IMR-90 (cell line): Measurements from ENCODE around the gene PSMD10.

Experiments used
- BHLHE40 ChIP-seq: fragments of 150-350 bp; IDR thresholded peaks from 2 replicates; pipeline ENCODE4 v1.6.1; 2016; ENCODE audit warnings: mild to moderate bottlenecking, low read depth, low read length
- CEBPB ChIP-seq: IDR thresholded peaks from 2 replicates; pipeline ENCODE4 v1.6.1; 2012; ENCODE audit warnings: low read depth, low read length, improper control_type of control experiment
- FOS ChIP-seq: fragments of 150-350 bp; IDR thresholded peaks from 2 replicates; pipeline ENCODE4 v1.6.1; 2016; ENCODE audit warnings: low read depth, low read length
- MAFK ChIP-seq: IDR thresholded peaks from 2 replicates; pipeline ENCODE4 v1.6.1; 2012; ENCODE audit warnings: low read depth, low read length, improper control_type of control experiment
- MXI1 ChIP-seq: IDR thresholded peaks from 2 replicates; pipeline ENCODE4 v1.6.1; 2012; ENCODE audit warnings: low read depth, mild to moderate bottlenecking, low read length, moderate library complexity, borderline replicate concordance
- NFE2L2 ChIP-seq: fragments of 150-350 bp; IDR thresholded peaks from 2 replicates; pipeline ENCODE4 v1.6.1; 2016; ENCODE audit warnings: low read depth, mild to moderate bottlenecking, low read length
- POLR2A ChIP-seq: IDR thresholded peaks from 2 replicates; pipeline ENCODE4 v1.6.1; 2012; ENCODE audit warnings: mild to moderate bottlenecking, low read depth, low read length
- RAD21 ChIP-seq: IDR thresholded peaks from 2 replicates; pipeline ENCODE4 v1.6.1; 2012; ENCODE audit warnings: low read length, improper control_type of control experiment
- RCOR1 ChIP-seq: IDR thresholded peaks from 2 replicates; pipeline ENCODE4 v1.6.1; 2012; ENCODE audit warnings: mild to moderate bottlenecking, low read length, improper control_type of control experiment; ENCODE audit not compliant: insufficient replicate concordance
- SMC3 ChIP-seq: fragments of 150-350 bp; IDR thresholded peaks from 2 replicates; pipeline ENCODE4 v1.6.1; 2016; ENCODE audit warnings: low read depth, mild to moderate bottlenecking, antibody characterized with exemption, low read length, moderate library complexity
- USF2 ChIP-seq: fragments of 150-350 bp; IDR thresholded peaks from 2 replicates; pipeline ENCODE4 v1.6.1; 2017; ENCODE audit warnings: mild to moderate bottlenecking, antibody characterized with exemption, low read length, low read depth
- TF ChIP-seq, protein P1 (sequence below): conservative IDR thresholded peaks from 2 replicates; pipeline ENCODE4 v1.5.1; 2012; ENCODE audit warnings: mild to moderate bottlenecking, low read depth, low read length, improper control_type of control experiment
- TF ChIP-seq, protein P2 (sequence below): fragments of 150-350 bp; IDR thresholded peaks from 2 replicates; pipeline ENCODE4 v1.6.1; 2016; ENCODE audit warnings: low read depth, mild to moderate bottlenecking, low read length, moderate library complexity, borderline replicate concordance

- TF ChIP-seq, protein P1, sequence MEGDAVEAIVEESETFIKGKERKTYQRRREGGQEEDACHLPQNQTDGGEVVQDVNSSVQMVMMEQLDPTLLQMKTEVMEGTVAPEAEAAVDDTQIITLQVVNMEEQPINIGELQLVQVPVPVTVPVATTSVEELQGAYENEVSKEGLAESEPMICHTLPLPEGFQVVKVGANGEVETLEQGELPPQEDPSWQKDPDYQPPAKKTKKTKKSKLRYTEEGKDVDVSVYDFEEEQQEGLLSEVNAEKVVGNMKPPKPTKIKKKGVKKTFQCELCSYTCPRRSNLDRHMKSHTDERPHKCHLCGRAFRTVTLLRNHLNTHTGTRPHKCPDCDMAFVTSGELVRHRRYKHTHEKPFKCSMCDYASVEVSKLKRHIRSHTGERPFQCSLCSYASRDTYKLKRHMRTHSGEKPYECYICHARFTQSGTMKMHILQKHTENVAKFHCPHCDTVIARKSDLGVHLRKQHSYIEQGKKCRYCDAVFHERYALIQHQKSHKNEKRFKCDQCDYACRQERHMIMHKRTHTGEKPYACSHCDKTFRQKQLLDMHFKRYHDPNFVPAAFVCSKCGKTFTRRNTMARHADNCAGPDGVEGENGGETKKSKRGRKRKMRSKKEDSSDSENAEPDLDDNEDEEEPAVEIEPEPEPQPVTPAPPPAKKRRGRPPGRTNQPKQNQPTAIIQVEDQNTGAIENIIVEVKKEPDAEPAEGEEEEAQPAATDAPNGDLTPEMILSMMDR = peak; percentile 48
- TF ChIP-seq SMC3 (0 out of 2 replicates have a peak, but pooled peaks have one; percentile 26), RCOR1 (no peak), BHLHE40 (no peak), POLR2A (no peak), FOS (no peak), CEBPB (no peak), MAFK (no peak), USF2 (no peak), RAD21 (peak; percentile 49), NFE2L2 (no peak), MXI1 (no peak)
- TF ChIP-seq, protein P2, sequence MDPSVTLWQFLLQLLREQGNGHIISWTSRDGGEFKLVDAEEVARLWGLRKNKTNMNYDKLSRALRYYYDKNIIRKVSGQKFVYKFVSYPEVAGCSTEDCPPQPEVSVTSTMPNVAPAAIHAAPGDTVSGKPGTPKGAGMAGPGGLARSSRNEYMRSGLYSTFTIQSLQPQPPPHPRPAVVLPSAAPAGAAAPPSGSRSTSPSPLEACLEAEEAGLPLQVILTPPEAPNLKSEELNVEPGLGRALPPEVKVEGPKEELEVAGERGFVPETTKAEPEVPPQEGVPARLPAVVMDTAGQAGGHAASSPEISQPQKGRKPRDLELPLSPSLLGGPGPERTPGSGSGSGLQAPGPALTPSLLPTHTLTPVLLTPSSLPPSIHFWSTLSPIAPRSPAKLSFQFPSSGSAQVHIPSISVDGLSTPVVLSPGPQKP = no peak
Measured at GRCh38 chrX:108138814-108139702, 47.7 kb upstream of the PSMD10 start.
